GM18511 (cell line): ENCODE results near the gene LZIC.
A peak's percentile ranks its signal among the peaks of the same experiment; 100 is the strongest.

Source experiments
- ATAC-seq: cut with Tn5 transposase; IDR thresholded peaks from one replicate; pipeline ENCODE4 v1.9.1; 2021; ENCODE audit warnings: mild to moderate bottlenecking, moderate library complexity; ENCODE audit not compliant: unreplicated experiment

Gene LZIC

GRCh38 chr1:9910423-9911178 is 32.6 kb downstream of the LZIC start:
- peak; percentile 96 for ATAC-seq

- ATAC-seq = peak; percentile 74
Measured at GRCh38 chr1:9910076-9910422, 33.1 kb downstream of the LZIC start, which contains the start of gene CTNNBIP1. Gene CTNNBIP1 (minus strand): TSS chr1:9910269. CDS start chr1:9872064, 38,205 bp downstream.

DNA sequence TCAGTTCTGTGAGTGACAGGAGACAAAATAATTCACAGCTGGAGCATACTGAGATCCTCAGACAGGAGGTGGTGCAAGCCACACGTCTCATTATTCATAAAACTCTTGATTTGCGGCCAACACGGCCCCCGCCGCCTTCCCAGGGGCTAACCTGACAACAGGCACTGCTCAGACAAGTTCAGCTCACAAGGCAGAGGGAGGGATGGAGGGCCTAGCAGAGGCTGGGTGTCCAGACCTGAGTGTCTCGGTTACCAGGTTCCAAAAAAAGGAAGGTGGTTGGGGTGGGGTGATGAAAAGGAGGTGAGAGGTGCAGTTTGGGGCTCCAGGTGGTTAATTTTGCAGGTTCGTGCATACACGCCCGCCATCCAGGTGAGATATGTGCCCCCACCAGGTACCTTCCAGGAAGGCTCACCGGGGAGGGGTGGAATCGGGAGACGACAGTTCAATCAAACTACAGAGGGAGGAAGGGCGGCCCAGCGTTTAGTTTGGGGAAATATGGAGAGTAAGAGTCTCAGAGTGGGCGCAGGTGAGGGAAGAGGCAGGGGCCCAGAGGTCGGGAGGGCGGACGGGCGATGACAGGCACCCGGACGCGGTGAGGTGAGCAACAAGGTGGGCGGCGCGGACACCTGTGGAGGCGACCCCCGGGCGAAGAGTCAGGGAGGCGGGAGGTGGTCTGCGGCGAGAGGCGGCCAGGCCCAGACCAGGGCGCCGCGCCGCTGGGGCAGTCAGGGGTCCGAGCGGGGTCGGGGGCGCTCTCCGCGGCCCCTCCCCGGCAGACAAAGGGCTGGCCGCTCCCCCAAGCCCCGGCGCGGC is 33.8 kb downstream of the LZIC start:
- ATAC-seq = peak; percentile 5

- ATAC-seq = no peak
Measured at GRCh38 chr1:9908871-9909233, 34.3 kb downstream of the LZIC start.

DNA sequence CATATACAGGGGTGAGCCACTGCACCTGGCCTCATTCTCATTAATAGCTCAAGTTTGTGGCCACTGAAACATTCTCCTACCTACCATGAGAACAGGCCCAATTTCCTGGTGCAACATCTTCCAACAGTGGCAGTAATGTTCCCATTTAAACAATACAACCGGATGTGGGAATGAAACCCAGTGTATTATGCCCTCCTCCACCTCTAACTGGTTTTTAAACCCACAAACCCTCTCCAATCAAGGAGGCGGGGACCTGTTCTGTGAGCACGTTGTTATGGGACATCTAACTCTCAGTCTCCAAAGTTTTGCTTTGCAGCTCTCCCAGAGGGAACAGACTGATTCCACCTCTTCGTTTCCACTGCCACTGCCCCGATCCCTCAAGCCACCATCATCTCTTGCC is 35.8 kb downstream of the LZIC start:
- ATAC-seq = no peak

- no peak for ATAC-seq
Measured at GRCh38 chr1:9906466-9906865, 36.7 kb downstream of the LZIC start.

GRCh38 chr1:9905010-9905409 is 38.2 kb downstream of the LZIC start:
- ATAC-seq = no peak

DNA sequence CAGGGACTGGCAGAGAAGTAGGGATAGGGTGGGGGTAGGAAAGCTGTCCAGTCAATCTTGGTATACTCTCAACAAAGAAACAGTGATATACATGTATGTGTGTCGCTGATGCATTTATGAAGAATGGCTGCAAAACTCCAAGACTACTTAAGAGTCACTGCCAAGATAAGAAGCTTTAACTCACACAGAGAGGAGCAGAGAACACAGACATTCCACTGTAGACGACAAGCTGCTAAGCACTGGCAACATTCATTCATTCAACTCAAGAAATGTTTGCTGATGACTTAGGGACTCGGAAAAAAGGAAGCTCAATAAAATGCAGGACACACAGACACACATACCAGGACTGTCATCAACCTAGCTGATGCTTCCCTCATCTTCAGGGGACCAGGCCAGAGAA is 38.6 kb downstream of the LZIC start:
- ATAC-seq = no peak

DNA sequence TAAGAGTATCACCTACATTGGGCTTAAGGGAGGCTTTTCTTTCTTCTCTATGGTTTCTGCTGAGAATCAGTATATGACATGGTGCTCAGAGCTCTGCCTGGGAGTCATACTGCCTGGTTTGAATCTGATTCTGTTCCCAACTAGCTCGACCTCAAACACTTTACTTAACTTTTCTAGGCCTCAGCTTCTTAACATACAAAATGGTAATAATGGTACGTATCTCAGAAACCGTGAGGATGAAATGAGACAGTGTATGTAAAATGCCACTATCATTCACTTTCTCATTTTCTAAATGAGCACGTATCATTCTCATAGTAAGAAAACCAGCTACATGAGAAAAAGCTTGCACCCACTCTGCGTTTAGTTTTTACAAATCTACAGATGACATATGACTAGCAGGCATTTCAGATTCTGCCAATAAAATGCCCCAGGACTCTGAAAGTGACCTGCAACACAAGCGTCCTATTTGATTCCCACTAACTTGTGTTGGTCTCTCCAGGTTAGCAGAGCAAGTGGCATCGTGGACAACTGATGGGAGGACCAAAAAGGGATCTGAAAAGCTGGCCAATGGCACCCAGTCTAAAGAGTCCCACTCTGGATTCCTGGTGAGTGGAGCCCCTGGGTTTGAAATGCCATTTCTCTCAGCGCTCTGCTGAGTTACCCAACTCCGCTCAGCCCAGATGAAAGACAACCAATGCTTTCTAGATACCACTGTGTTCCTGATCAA is 39.2 kb downstream of the LZIC start:
- ATAC-seq = no peak

DNA sequence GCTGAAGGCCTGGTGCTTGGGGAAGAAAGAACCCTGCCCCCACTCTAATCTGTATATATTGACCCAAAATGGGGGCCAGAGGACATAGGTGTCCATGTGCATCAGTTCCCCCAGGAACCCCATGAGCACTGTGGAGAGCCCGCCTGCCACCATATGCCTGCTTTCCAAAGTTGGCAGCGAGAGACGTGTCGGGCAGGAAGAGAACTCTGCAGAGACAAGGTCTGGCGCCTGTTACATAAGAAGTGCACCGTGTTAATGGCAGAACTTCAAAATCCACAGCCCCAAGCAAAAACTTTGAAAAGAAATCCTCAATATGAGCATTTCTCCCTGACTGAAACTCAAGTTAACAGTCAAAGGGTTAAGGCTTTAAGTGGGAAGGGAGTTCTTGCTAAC is 41.1 kb downstream of the LZIC start:
- no peak for ATAC-seq

DNA sequence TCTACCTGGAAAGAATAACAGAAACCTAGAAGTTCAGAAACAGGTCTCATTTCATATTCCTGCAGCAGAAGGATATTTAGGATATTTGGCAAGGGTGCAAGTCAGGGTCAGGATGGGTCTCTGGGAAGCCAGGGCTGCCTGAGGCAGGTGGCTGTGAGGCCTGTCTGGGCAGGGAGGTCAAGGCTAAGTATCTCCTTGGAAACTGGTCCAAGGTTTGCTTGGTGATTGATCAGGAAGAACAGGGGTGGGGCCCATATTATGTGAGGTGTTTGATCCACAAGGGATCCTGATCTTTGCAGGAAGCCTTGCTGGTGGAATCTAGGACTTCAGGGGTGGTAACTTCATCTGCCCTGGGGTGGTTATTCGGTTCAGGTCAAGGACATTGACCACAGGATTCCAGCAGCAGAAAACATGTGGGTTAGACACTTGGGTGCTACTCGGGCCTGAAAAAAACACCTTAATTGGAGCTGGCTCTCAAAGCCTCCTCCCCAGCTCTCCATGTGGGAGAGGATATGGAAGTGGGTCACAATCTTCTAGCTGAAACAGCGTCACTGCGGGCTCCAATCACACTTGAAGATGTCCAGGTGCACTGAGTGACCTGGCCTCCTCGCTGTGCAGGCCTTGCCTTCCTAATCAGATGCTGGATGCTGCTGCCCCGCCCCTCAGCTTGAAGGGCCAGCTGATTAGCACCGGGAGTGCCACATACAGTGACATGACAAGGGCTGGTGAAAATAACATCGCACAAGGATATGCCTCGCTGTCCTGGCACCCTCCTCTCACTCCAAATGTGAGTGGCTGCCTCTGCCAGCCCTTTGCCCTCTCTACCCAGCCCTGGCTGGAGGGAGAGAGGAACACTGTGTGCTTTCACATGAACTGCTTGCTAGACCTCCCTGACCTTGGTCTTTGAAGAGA is 41.8 kb downstream of the LZIC start:
- no peak for ATAC-seq

DNA sequence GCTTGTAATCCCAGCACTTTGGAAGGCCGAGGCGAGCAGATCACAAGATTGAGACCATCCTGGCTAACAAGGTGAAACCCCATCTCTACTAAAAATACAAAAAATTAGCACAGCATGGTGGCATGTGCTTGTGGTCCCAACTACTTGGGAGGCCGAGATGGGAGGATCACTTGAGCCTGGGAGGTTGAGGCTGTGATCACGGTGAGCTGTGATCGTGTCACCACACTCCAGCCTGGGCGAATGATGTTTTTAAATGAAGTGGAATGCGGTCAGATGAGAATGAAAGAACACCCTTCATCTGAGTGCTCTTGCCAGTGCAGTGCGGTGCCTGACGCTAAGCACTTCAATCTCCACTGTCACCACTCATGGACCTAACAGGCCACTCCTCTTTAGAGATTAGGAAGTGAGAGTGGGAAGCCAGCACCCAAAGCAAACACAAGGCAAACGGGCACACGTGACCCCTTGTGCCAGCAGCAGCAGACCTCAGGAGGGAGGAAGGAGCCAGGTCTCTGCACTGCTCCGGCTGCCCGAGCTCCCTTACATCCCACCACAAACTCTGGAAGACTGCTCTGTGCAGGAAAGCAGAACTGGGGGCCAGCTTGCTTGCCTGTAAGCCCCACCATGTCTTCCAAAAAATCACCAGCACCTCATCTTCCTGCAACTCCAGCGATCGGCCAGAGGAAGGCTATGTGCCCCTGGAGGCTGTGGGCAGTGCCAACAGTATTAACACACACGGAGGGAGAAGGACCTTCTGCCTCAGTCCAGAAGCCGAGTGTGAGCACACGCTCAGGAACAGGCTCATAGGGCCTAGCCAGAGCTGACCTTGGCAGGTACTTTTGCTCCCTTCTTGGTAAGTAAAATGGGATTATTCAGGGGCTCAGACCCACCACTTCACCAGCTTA is 42.8 kb downstream of the LZIC start:
- ATAC-seq = peak; percentile 46

DNA sequence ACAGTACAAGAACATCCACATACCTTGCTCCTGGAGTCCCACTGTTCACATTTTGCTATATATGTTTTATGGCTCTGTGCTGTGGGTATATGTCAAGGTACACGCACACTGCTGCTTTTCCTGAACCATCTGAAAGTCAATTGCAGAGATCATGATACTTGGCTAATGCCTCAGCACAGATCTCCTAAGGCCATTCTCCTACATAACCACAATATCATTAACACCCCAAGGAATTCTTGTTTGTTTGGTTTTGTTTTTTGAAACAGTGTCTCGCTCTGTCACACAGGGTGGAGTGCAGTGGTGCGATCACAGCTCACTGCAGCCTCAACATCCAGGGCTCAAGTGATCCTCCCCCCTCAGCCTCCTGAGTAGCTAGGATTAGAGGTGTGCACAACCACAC is 49.1 kb downstream of the LZIC start:
- no peak for ATAC-seq

DNA sequence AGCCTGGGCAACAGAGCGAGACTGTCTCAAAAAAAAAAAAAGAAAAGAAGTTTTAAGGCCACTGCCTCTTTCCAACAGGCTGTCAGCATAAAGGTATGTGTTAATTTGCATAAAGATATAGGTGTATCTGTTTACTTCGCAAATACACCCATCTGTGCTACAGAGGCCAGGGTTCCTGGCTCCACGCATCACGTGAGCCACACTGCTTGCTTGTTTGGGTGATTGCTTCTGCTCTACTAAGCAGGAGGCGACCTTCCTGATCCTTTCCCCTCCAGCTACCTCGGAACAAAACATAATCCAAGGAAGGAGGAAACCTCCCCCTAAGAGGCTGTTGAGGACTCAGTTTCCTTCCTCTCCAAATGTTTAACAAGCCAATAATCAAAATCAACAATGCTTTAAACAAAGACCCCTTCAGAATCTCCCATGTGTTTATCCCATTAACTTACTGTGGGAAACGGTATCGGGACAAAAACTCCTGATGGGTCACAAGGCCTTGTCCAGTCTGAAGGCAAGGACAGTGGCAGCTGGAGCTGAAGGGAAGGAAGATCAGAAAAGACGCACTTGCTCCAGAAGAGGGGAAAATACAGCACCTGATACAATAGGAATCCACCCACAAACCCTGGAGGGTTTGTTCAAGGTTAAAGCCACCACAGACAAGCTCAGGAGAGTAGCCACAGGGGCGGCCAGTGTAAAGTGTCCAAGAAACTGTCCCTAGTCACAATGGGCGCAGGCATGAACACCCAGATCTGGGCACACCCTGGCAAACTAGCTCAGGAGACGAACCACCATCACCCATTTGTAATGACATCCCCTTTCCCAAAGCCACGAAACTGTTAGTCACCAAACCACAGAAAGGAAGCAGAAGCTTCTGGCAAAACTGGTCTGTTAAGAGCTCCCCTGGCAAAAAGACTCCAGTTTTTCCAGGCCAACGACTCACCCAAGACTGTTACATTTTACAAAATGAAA is 50.3 kb downstream of the LZIC start:
- ATAC-seq = no peak

DNA sequence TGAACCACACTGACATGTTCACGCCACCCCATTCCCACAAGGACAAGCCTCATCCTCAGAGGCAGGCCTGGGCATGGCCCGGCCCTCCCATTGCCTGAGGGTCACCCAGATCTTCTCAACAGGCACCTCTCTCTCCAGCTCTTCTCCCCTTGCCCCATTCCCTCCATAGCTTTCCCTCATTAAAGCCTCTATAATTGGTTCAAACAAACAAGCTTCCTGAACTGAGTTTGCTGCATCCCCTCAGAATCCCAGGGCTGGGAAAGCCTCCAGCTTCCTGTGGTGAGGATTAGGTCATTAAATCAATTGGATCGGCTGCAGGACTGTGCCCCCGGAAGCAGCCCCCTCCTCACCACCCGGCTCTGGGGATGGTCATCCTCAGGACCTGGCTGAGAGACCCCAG is 52.0 kb downstream of the LZIC start:
- ATAC-seq = no peak

DNA sequence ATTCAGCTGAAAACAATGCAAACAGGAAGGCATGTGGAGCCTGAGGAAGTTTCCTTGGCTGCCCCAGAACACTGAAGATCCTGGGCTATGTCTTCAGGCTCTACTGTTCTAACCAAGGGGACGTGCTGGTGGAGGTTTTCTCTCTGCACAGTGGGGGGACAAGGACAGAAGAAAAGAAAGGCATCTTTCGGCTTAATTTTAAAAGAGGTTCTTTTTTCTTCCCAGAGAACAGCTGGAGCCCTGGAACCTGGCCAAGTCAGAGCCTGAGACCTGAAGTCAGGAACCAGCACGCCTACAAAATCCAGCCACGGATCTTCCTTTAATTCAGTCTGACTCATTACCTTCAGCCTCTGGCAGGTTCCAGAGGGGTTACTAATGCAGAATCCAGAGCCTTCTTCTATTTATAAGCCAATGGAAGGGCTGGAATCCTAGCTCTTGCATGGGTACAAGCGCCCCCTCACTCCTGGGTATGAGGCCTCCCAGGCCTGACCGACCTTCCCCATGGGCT is 52.9 kb downstream of the LZIC start:
- ATAC-seq = no peak

GRCh38 chr1:9889411-9889810 is 53.8 kb downstream of the LZIC start:
- ATAC-seq = no peak

DNA sequence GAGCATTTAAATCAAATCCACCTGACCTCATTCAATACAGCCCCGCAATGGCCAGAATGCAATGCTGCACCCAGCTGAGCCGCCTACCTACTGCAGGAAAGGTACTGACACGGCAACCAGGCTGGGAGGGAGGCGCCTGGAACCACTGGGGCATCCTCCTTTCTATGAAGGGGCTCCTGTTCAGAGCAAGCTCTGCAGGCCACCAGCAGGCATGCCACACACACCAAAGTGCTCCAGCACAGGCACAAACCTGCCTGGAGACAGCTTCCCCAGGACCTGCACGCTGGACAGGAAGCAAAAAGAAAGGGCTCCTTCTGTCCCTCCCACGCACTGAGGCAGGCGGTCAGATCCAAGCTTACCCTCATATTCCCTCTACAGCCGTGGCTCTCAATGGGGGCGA is 54.3 kb downstream of the LZIC start:
- no peak for ATAC-seq
